Dedifferentiated amniotic fluid mesenchymal stem cell (primary cell): ENCODE results near the gene NRAS.
A peak's percentile ranks its signal among the peaks of the same experiment; 100 is the strongest.
"Not testable (repeated sequence)": the region's sequence is repeated elsewhere in the genome, so short reads cannot be mapped to it uniquely, and the experiment has no call there.

Source experiments
- DNase-seq: peaks from one replicate; pipeline ENCODE4 v3.0.0-alpha.2; 2016; ENCODE audit errors: extremely low spot score

NRAS gene

DNA sequence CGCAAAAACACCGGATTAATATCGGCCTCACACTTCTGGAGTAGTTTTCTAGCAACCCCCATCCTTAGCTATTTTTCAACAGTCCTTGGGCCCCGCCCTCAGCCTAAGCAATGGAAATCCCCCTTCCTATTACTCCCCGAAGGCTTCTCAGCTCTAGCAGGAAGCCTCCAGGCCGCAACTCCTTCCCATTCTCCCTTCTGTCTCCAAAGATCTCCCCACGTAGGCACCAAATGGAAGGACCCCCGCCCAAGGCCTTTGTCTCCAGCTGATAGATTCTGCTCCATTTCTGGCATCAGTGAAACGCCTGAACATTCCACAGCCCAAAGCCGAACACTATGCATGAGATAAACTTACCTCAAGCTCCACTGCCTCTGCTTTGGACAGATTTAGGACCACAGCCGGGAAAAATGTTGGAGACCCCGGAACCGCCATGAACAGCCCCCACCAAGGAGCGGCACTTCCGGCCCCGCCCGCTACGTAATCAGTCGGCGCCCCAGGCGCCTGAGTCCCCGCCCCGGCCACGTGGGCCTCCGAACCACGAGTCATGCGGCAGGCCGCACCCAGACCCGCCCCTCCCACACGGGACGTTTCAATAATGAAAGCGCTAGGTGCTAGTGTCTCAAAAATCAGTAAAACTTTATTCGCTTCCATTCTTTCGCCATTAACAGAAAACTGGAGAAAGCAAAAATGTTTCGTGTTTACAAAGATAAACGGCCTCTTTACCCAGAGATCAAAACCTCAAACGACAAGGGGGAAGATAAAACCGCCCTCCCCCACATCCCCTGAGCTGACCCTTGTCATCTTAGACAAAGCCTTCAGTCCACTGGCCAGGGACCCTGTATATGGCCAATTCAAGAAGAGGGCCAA lies at the start of gene NRAS:
NRAS (minus strand) TSS at position 468 of the 867 bp plus-strand sequence. CDS start 611 bp downstream, outside the sequence.
- DNase-seq, result peak; percentile 92

DNA sequence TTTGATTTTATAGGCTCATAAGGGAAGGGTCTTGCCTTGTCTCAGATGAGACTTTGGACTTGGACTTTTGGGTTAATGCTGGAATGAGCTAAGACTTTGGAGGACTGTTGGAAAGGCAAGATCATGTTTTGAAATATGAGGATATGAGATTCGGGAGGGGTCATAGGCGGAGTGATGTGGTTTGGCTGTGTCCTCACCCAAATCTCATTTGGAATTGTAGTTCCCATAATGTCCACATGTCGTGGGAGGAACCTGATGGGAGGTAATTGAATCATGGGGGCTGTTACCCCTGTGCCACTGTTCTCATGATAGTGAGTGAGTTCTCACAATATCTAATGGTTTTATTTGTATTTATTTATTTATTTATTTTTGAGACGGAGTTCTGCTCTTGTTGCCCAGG lies 48.1 kb upstream of the NRAS start:
- no peak for DNase-seq

DNA sequence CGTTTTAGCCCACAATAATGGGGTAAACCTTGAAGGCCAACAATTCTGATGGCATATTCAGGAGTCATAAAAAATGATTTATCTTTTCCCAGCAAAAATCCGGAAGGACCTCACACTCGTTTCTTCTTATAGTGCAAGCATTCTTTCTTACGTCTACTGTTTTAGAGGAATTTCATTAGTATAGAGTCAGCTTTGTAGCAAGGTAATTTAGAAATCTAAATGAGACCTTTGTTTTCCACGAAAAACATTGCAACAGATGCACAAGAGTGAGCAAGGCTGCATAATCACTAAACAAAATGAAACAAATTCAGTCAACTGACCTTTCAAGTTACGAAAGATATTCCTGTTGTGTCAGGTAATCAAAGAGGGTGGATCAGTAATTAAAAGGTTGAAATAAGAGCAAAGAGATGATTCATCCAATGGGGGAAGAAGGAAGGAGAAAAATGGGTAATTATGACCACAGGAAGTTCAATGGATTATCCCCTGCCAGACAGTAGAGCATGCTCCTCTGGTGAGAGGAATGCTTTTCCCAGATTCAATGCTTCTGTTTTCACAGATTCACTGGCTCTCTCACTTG lies 41.8 kb upstream of the NRAS start:
- DNase-seq, result no peak

DNA sequence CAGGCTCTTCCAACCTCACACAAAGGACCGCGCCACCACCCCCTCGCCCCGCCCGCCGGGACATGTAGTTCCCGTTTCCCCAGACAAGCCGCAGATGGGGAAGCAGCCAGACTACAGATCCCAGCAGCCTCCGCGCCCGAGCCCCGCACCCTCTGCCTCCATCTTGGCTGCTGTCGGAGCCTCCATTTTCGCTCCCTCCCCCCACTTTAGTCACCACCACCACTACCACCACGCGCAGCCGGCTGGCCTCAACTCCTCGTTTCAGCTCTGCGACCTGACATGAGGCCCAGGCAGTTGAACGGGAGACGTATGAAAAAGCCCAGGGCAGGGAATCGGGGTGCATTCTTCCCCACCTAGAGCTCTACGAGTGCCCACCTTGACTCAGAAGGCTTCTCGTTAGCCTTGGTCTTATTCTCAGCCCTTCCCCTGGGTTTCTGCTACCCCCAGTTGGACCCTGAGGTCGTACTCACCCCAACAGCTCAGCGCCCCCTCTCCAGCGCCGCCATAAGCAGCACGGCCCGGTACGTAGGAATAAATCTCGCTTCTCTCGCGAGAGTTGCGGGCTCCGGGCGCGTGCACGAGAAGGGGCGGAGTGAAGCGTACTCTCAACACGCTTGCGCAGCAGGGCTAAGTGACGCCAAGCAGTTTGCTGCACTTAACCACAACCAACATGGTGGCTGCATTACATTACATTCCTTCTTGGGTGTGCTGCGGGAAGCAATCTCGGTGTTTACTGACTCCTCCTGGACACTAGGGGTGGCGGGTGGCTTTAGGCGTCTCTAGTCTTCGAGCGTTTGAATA lies 41.1 kb upstream of the NRAS start, which contains the start of gene CSDE1:
CSDE1 (minus strand) TSS at position 530 of the 801 bp plus-strand sequence. CDS start 18,094 bp downstream, outside the sequence.
- DNase-seq, result peak; percentile 99

DNA sequence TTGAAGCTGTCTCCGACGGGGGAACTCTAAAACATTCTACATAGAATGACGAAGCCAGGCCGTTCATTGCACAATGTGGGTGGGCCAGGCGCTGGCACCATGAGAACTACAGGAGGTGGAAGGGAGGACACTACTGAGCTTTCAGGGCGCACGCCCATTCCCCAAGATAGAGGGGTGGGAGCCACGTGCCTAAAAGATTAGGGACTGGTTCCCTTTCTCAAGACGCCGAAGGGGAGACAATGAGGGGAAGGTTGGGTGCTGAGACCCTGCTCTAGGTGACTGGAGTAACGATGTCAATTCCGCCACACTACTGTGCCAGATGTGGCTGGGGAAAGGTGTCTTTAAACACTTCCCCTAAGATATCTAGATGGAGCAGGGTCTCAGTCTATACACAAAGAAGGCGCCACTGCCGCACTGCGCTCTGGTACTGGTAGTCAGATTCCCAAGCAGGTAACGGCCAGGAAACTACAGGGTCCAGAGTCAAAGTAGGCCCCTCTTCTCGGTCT lies 40.4 kb upstream of the NRAS start:
- DNase-seq, result peak; percentile 34

DNA sequence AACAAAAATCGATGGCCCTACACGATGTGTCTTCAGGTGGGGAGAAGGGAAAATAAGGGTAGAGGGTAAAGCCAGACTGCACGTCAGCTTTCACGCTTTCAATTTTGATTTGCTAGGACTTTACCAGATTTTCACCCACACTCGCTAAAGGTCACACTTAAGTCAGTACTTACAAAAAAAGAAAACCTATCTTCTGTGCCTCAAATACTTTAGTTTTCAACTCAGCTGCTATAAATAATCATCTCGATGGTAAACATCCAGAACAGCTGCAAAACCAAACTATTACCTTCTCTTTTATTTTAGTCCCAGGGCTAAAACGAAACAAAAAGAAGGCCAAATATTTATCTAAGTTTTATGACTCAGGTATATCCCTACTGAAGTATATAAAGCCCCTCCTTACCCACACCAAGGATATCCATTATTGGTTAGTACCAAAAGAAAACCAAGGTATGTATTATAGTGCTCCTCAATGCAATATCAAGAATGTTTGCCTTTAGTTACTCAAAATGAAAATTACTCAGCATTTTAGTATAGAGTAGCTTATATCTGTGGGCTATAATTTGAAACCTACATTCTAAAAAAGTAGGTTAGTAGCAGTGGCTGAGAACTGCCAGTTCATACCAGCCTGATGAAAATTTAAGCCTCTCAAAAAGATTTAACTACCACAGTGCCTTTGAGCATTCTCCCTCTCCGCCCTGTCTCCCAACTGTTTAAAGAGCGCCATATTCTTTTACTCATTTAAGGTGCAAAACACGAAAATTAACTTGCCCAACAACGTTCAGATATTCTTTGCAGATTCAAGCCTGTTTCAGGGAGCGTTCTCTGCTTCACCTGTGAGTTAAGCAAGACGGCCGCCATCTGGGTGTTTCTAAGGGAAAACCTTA lies 39.7 kb upstream of the NRAS start:
- DNase-seq, result no peak

DNA sequence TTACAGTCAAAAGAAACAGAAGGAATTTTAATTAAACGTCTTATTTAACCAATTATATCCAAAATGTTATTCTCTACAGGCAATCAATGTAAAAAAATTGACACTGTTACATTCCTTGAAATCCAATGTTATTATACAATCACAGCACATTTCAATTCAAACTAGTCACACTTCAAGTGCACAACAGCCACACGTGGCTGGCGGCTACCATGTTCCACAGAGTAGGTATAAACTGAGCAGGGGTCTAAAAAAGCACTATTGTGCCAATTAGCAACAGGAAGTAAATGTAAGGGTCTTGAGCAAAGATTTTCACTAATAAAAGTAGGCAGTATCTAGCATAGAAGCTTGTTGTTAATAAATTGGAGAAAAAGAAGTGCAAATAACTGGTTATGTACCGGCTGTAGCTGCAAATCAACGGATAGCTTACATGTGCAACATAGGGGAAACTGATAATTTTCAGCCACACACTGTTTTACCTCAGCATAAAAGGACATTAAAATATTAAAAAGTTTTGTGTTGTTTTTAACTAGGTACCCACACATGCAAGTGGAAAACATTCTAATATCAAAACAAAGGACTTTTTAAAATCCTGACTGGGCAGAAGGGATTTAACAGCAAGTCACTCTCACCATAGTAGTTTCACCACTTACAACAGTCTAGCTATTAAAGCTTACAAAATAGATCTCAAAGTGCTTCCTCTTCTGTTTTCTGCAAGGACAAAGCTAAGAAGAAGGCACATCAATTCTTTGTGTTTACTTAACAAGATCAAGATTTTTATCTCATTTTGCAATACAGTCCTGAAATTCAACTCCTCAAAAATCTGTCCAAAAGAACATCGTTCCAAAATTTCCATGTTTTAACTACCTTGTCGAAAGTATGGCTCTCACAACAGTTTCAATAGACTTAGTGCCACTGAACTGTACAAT lies 38.7 kb upstream of the NRAS start:
- no peak for DNase-seq

DNA sequence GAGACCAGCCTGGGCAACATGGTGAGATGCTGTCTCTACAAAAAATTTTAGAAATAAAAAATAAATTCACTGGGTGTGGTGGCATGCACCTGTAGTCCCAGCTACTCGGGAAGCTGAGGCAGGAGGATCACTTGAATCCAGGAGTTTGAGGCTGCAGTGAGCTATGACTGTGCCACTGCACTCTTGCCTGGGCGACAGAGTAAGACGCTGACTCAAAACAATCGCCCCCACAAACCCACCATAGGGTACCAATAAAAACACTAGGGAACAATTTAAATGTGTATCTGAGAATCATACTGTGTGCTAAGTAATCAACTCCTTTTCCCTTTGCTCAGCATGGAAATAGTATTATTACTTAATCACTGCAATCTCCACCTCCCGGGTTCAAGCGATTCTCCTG lies 37.1 kb upstream of the NRAS start:
- DNase-seq, result not testable (repeated sequence)

DNA sequence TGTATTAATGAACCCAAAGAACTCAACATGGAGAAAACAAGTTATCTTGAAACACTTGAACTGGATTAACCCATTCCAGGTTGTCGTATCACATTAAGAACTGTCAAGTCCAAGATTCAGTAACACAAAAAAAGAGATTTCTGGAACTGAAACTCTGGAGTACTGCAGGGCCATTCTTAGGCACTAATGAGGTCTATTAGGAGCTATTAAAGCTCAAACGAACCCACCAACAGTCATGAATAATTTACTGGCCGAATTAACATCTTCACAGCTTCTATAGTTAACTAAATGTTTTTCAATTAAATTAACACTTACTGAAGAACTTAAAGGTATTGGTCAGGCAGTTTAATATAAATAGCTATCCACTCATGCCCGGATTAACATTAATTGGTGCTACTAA lies 36.6 kb upstream of the NRAS start:
- no peak for DNase-seq

DNA sequence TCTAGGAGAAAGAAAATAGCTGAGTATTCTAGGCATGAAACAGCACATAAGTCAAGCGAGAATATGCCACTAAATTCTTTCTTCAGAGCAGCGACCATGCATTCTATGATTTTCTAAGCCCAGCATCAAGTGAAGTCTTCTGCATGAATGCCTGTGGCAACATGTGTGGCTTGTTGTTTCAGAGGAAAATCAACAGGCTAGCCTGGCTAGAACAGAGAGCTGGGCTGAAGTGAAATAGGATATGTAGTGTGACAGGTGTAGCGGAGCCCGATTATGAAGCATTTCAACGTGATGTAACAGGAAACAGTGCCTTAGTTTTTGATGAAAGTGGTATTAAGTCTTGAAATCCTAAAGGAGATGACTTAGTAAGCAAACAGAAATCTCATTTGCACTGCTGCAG lies 34.2 kb upstream of the NRAS start:
- no peak for DNase-seq

DNA sequence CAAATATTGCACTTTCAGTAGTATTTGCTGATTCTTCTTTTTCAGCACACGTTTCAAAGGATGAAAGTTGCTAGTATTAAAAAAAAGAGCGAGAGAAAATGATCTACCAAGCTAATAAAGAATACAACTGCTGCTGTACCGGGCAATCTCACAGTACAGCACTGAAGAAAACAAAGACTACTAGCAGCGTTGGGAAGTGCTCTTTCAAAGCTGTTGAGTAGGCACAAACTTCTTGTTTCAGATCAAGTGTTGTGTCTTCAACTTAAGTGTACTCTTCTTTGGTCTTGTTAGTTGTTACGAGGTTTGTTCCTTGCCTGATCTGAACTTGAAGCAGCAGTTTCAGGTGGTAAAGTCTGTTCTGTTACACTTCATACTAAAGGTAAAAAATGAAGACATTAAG lies 33.3 kb upstream of the NRAS start:
- DNase-seq, result no peak

DNA sequence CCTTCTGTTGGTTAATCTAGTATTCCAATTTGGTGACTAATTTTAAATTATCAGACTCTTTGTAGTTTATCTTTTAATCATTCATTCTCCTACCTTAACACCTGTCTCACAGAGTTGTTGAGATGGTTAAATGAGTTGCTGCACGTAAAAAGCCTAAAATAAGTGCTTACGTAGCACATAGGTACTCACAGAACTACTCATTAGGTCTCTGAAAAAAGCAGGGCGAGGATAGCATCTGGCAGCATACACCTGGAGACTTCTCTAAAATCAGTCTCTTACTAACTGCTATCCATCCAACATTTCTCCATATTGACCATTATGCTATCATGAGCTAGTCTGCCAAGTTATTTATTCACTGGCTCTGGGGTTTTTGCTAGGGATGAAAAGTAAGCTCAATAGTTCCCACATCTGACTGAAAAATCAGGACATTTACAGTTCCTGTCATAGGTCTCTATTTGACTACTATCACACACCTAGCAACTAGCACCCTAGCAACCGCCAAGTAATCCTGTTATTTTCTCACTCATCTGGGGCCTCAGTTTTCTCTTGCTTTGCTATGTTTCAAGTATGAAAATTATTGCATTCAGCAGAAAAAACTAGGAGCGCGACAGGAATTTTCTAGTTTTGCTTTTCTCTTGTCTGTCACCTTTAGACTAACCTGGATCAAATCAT lies 30.0 kb upstream of the NRAS start:
- DNase-seq, result no peak

DNA sequence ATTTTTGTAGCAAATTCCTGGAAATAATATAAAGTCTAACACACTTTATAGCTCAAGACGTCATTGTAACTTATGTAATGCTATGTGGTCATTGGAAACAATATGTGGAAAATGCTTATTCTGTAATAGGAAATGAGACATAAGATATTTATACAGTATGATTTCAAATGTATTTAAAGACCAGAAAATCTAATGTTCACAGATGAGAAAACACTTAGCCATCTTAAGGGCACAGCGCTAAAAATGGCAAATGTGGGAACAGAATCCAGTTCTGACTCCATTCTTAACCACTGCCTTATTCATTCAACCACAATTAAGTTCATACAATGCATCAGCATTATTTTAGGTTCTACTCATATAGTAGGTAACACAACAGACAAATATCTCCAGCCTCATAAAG lies 28.7 kb upstream of the NRAS start:
- DNase-seq, result no peak

DNA sequence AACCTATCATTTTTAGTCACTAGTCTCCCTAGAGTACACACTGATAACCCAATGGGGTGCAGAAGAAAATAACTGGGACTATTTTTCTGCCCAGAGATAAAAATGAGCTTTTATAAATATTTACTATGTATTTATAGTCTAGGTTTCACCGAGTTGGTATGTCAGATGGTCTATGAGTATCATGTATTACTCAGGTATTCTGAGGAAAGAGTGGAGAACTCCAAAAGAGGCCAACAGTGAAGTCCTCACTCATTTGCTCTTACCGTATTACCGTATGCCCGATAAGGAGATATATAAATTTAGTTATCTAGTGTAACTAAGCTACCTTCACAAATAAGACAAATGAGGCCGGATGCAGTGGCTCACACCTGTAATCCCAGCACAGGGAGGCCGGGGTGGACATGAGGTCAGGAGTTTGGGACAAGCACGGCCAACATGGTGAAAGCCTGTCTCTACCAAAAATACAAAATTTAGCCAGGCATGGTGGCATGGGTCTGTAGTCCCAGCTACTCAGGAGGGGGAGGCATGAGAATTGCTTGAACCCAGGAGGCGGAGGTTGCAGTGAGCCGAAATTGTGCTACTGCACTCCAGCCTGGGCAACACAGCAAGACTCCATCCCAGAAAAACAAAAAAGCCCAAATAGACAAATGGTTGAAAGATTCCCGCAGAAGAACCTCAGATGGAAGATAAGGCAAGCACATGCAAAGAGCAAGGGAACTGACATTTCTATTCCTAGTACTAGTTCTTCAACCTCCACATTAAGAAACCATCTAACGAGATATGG lies 25.6 kb upstream of the NRAS start:
- no peak for DNase-seq

DNA sequence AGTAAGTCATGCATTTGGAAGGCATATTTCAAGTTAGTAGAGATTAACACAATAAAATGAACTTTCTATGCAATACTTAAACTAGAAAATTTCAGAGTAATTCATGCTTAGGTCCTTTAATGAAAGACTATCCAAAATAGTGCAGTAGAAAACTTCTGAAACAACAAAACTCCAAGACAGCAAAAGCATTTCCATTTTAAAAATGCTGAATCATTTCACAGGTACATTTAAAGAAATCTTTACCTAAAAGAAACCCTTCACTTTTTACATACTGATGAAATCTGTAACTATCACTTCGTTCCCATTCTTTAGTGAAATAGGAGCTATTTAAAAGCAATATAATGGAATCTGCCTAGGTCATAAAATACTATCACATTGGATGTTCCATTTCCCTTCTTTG lies 23.8 kb upstream of the NRAS start:
- DNase-seq, result no peak

DNA sequence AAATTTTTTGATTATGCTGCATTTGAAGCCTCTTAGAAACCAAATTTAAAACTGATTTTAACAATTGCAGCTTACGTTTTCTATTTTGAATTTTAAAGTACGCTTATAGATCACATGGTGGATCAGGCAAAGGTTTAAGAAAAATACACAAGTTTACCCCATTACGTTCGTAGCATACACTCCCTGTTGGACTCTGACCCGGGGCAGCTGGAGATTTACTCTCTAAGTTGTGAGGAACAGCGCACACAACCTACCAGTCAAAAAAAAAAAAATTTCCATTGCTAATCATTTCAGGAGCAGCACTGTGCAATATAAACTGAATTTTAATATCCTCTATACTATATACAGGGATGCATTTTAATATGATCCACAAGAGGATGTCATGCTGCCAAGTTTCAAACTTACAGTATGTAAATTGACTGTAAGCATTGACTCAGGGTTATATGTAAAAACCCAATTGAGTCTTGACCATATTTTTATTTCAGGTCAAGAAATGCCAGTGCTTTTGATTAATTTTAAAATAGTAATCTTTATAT lies 20.8 kb upstream of the NRAS start:
- no peak for DNase-seq

DNA sequence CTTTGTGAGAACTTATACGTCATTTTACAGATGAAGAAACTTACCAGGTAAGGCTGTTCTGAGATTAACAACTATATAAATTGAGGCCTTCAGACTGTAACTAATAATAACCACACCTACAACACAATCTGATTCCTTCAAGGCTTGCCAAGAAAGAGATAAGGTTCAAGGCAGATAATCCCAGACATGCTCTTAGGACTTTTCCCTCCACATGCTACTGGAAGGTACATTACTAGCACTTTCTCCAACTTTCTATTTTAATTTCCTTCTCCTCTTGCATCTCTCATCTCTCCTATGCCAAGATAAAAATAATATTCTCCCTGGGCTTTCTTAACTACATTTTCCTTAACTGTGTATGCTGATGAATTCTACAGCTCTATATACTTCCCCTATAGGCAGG lies 18.9 kb upstream of the NRAS start:
- DNase-seq, result no peak

DNA sequence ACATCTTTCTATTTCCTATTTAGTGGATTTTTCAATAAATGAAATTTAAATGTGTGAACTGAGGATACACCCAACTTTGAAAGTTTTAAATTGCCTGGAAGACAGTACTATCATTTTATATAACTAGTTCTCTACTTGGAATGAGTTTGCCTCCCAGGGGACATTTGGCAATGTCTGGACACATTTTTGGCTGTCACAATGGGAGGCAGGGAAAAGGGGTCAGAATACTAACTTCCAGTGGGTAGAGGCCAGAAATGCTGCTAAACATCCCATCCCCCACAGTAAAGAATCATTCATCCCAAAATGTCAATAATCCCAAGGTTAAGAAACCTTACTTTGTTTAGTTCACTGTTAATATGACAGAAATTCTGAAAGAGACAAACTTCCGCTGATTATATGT lies 13.2 kb upstream of the NRAS start:
- DNase-seq, result no peak

DNA sequence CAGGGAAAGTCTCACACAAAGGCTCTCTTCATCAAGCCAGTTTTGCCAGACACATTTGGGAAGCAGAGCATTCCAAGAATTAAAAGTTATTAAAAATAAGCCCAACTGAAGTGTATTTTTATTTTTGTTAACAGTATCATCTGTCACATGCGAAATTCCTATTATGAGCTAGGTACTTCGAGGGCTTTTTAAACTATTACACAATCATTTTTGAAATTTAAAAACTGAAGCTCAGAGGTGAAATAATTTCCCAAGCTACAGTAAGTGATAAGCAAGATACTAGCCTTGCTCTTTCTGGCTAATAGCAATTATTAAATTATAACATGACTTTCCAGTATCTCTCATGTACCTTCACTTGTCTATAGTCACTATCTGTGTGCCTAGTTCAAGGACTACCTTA lies 12.0 kb upstream of the NRAS start:
- no peak for DNase-seq
